Colonic mucosa (tissue), 4 donors: ENCODE results near the gene POM121C. TPM values are rescaled to one million over a fixed set of nuclear protein-coding genes. Genes with fewer than 3 reads are reported as not detected.
"Not testable (repeated sequence)": the region's sequence is repeated elsewhere in the genome, so short reads cannot be mapped to it uniquely, and the experiment has no call there.

Experiments used
- DNase-seq: peaks from one replicate; pipeline ENCODE4 v3.0.0-alpha.2; 2020
- H3K27ac ChIP-seq: fragments of 200-600 bp; one replicate; pipeline ENCODE4 v1.8.0; 2021
- H3K27me3 ChIP-seq: fragments of 200-600 bp; one replicate; pipeline ENCODE4 v1.8.0; 2021
- H3K36me3 ChIP-seq: fragments of 200-600 bp; one replicate; pipeline ENCODE4 v1.8.0; 2021
- H3K4me1 ChIP-seq: fragments of 200-600 bp; one replicate; pipeline ENCODE4 v1.8.0; 2021; ENCODE audit warnings: mild to moderate bottlenecking
- H3K4me3 ChIP-seq: fragments of 200-600 bp; one replicate; pipeline ENCODE4 v1.8.0; 2021
- H3K9ac ChIP-seq, 2 donors: one replicate each; pipeline ENCODE4 v1.7.0; 2013; ENCODE audit warnings: control low read depth in 2 of 2, low read depth in 2 of 2, low read length in 2 of 2
- H3K9me3 ChIP-seq: fragments of 200-600 bp; one replicate; pipeline ENCODE4 v1.8.0; 2021
- intact Hi-C: fragments of 100-400 bp; cut with DNase I; formaldehyde crosslinking; loops from one replicate; pipeline ENCODE4 v1.14.1; 2022
- total RNA-seq, 2 donors: library from RNA; stranded (reverse); fragmentation: NEBNext Ultra II Directional in 1 of 2; extraction: Animal tissue kit (Norgen Biotek cat#: 25700) in 1 of 2; gene quantifications; one replicate each; pipeline ENCODE4 v1.2.1, GENCODE V29; 2021
- TF ChIP-seq, protein P1 (sequence below): fragments of 200-600 bp; IDR thresholded peaks from one replicate; pipeline ENCODE4 v1.8.0; 2022; ENCODE audit warnings: antibody characterized with exemption, mild to moderate bottlenecking
- donor health status: healthy.
- donor health status: DM: no; HTN: no; CAD: no.
- donor health status: DM: no; HTN: no; CAD: no.

Gene POM121C
- total RNA-seq = 10 to 100 TPM; 28.4 to 39.2 TPM

DNA sequence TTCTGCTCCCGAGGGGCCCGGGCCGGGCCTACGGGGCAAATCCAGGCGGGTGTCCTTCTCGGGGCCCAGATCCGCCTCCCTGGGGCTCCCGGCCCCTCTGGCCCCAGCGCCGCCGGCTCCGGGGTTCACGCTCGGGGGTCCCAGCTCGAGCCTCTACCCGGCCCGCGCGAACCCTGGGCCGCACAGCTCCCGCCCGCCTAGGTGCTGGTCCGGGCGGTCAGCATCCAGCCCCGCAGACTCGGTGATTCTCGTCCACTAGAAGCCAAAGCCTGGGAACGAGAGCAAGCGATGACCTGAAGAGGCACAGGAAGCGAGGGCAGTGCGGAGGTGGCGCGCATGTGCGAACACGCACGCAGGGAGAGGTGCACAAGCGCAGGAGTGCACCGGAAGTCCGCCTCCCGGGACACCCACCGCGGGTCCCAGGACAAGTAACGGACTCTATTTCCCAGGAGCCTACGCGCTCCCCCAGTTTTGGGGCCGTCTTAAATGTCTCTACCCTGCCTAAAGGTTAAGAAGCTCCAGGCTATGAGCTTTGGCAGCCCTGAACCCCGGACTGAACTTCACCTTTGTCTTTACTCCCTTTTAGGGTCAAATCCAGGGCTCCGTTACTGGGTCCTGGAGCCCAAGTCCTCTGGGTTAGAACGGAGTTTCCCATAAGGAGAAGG lies at the start of gene POM121C:
Gene POM121C, minus strand, starts transcription at position 321 of the 665 bp plus-strand sequence. CDS start 44,803 bp downstream, outside the sequence.
- Histone ChIP-seq H3K4me3 (peak within 1 kb of the TSS; percentile 59), H3K9ac (peak within 1 kb of the TSS; percentile 26 to 87), H3K27ac (peak within 1 kb of the TSS; percentile 68)
- peak; percentile 91 for DNase-seq
- intact Hi-C loops, H3K36me3 ChIP-seq, H3K4me1 ChIP-seq, H3K27me3 ChIP-seq, H3K9me3 ChIP-seq: not testable (repeated sequence)

DNA sequence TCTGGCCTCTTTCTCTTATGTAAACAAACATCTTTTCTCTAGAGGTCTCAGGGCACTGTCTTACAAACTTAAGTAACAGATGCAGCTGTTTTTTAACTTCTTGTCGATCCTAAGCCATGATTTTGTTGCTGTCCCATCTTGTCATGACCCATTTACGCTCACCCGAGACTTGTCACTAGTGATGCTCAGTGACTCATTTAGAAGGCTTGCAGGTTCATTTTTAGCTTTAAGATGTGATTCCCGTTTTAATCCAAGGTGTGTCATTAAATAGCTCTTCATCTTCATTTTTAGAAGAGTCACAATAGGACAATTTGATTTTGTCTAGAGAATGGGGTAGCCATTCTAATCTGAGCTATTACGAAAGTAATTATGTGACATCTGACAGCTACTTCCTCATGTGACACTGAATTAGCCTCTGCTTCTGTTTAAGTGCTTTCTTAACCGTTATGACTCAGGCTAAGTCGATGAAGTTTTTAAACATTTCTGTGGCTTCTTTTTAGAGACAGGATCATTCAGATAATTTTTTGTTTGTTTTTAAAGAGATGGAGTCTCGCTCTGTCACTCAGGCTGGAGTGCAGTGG lies 48.7 kb upstream of the POM121C start:
- H3K27me3 ChIP-seq = no peaks in the 10 kb centered on the region
- DNase-seq = no peak
- no peaks in the 10 kb centered on the region for H3K9me3 ChIP-seq
- H3K9ac ChIP-seq = no peak overlapping the region
- TF ChIP-seq, protein P1, sequence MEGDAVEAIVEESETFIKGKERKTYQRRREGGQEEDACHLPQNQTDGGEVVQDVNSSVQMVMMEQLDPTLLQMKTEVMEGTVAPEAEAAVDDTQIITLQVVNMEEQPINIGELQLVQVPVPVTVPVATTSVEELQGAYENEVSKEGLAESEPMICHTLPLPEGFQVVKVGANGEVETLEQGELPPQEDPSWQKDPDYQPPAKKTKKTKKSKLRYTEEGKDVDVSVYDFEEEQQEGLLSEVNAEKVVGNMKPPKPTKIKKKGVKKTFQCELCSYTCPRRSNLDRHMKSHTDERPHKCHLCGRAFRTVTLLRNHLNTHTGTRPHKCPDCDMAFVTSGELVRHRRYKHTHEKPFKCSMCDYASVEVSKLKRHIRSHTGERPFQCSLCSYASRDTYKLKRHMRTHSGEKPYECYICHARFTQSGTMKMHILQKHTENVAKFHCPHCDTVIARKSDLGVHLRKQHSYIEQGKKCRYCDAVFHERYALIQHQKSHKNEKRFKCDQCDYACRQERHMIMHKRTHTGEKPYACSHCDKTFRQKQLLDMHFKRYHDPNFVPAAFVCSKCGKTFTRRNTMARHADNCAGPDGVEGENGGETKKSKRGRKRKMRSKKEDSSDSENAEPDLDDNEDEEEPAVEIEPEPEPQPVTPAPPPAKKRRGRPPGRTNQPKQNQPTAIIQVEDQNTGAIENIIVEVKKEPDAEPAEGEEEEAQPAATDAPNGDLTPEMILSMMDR = no peak
- H3K4me3 ChIP-seq = no peak overlapping the region
- no peaks in the 10 kb centered on the region for H3K36me3 ChIP-seq
- intact Hi-C loops = no loop called here
- H3K4me1 ChIP-seq = no peaks in the 10 kb centered on the region
- no peak overlapping the region for H3K27ac ChIP-seq

DNA sequence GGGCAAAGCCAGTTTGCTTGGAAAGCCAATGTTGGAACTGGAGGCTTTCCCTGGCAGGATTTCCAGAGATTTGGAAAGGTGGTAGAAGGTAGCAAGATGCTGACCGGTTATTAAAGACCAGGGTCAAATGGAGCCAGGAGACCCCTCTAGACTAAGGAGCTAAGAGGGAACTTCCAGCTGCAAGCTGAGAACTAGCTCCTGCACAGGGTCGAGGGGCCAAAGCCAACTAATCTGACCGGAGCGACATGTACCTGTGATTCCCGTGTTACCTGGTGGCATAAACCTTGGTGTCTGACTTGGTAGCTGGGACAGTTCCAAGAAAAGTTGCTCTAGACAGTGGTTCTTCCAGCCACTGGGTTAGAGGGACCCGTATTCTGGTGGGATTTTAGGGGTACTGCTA lies 47.8 kb upstream of the POM121C start:
- Histone ChIP-seq H3K27ac (no peak overlapping the region), H3K27me3 (no peaks in the 10 kb centered on the region), H3K9ac (no peak overlapping the region), H3K4me3 (no peak overlapping the region), H3K36me3 (no peaks in the 10 kb centered on the region), H3K4me1 (no peaks in the 10 kb centered on the region), H3K9me3 (no peaks in the 10 kb centered on the region)
- intact Hi-C loops = no loop called here
- no peak for DNase-seq
- TF ChIP-seq, protein P1 = no peak

DNA sequence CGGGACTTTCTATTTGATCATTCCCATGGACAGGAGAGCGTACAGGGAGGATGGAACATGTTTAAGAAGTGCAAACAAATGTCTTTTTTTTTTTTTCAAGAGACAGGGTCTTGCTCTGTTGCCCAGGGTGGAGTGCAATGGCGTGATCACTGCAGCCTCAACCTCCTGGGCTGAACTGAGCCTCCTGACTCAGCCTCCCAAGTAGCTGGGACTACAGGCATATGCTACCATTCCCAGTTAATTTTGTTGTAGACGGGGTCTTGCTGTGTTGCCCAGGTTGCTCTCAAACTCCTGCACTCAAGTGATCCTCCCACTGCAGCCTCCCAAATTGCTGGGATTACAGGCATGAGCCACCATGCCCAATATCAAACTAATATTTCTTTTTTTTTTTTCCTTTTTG lies 46.5 kb upstream of the POM121C start:
- DNase-seq = no peak
- Histone ChIP-seq H3K9me3 (no peaks in the 10 kb centered on the region), H3K4me3 (no peak overlapping the region), H3K27ac (no peak overlapping the region), H3K27me3 (no peaks in the 10 kb centered on the region), H3K4me1 (no peaks in the 10 kb centered on the region), H3K36me3 (no peaks in the 10 kb centered on the region), H3K9ac (no peak overlapping the region)
- intact Hi-C loops = no loop called here
- TF ChIP-seq, protein P1 = no peak

DNA sequence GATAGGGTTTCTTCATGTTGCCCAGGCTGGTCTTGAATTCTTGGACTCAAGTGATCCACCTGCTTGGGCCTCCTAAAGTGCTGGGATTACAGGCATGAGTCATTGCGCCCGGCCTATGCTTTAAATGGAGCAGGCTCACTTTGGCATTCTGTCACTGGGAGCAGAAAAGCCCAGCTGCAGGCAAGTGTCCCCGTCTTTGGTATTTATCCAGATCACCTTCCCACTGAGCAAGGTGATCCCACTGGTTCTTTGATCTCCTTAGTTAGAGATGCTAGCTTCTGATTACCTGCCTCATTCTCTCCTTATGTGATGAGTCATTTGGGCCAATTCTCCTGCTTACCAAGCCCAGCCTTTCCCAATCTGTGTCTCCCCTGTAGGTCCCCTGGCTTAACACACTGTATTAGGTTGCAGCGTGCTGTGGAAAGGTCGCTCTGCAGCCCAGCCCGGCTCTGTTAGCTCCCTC lies 45.3 kb upstream of the POM121C start:
- Histone ChIP-seq H3K36me3 (no peaks in the 10 kb centered on the region), H3K9me3 (no peaks in the 10 kb centered on the region), H3K4me1 (peaks cover 4% of the 10 kb centered on the region), H3K9ac (no peak overlapping the region), H3K27ac (no peak overlapping the region), H3K27me3 (no peaks in the 10 kb centered on the region), H3K4me3 (no peak overlapping the region)
- intact Hi-C loops = no loop called here
- TF ChIP-seq, protein P1 = no peak
- DNase-seq = no peak

DNA sequence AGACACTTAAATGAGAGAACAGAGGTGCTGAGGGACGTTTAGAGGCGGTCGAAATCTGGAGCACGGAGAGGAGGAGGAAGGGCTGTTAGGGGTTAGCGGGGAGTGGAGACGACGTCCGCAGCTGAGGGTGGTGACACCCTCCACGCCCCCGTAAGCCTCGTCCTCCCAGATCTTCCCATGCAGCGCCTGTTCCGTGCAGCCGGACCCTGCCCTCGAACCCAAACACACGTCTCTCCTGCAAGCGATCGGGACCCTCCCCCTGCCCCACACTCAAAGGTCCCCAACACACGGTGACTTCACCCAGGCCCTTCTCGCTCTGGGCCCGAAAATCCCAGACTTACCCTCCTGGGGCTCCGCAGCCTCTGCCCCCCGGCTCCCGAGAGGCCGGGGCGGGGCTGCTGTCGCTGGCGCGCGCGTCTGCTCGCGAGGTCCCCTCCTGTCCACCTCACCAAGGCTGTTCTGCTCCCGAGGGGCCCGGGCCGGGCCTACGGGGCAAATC lies 41.2 kb upstream of the POM121C start:
- DNase-seq = peak; percentile 20
- H3K4me1 ChIP-seq, H3K9me3 ChIP-seq, H3K36me3 ChIP-seq, H3K27me3 ChIP-seq, intact Hi-C loops: not testable (repeated sequence)
- Histone ChIP-seq H3K27ac (peak overlapping the region; percentile 87), H3K4me3 (peak overlapping the region; percentile 99), H3K9ac (peak overlapping the region; percentile 63 to 87)

DNA sequence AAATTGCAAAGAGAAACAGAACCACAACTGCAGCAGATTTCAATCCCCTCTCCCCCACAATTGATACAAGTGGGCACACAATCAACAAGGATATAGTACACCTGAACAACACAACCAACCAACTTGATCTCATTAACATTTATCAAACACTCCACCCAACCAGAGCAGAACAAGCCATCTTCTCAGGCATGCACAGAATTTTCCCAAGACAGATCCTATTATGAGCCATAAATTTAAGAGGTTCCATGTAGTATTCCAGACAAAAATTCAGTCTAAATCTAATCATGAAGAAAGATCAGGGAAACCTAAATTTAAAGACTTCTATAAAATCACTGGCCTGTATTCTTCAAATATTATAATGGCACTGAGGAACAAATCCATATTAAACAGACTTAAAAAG lies 35.6 kb upstream of the POM121C start:
- H3K36me3 ChIP-seq, DNase-seq, H3K4me1 ChIP-seq, H3K27me3 ChIP-seq, H3K4me3 ChIP-seq, H3K27ac ChIP-seq, intact Hi-C loops, H3K9me3 ChIP-seq, H3K9ac ChIP-seq: not testable (repeated sequence)

DNA sequence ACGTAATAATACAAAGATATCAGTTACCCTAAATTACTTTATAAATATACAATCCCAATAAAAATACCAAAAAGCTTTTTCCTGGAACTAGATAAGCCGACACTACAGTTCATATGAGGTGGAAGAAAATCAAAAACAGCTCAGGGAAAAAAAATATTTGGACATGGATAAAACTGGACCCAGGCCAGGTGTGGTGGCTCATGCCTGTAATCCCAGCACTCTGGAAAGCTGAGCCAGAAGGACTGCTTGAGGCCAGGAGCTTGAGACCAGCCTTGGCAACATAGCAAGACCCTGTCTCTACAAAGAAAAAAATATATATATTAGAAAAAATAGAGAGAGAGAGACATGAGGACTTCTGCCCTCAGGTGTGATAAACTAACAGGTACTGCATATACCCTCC lies 32.7 kb upstream of the POM121C start:
- H3K27me3 ChIP-seq, H3K9me3 ChIP-seq, intact Hi-C loops, H3K9ac ChIP-seq, H3K36me3 ChIP-seq, H3K27ac ChIP-seq, H3K4me1 ChIP-seq, H3K4me3 ChIP-seq, DNase-seq: not testable (repeated sequence)

DNA sequence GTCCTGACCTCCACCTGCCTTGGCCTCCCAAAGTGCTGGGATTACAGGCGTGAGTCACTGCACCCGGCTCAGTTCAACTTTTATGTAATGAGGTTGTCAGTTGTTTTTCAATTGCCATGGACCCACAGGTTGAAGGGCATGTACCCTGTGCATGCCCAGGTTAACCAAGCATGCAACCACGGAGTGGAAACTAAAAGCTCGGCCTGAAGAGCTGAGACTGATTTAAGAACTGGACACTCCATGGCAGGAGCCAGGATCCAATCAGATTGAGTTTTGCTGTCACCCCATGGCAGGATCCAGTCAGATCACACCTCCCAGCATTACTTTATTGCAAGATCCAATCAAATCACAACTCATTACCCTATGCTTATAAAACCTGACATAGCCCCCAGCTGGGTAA lies 22.9 kb upstream of the POM121C start:
- H3K27ac ChIP-seq, H3K4me3 ChIP-seq, H3K9me3 ChIP-seq, H3K4me1 ChIP-seq, intact Hi-C loops, H3K9ac ChIP-seq, H3K27me3 ChIP-seq, DNase-seq, H3K36me3 ChIP-seq: not testable (repeated sequence)
